Dedifferentiated amniotic fluid mesenchymal stem cell (primary cell): ENCODE measurements around the gene INTS4.
A peak's percentile ranks its signal among the peaks of the same experiment; 100 is the strongest.
"Not testable (repeated sequence)": the region's sequence is repeated elsewhere in the genome, so short reads cannot be mapped to it uniquely, and the experiment has no call there.

Experiments used
- DNase-seq: peaks from one replicate; pipeline ENCODE4 v3.0.0-alpha.2; 2016; ENCODE audit errors: extremely low spot score

Gene INTS4, protein sequence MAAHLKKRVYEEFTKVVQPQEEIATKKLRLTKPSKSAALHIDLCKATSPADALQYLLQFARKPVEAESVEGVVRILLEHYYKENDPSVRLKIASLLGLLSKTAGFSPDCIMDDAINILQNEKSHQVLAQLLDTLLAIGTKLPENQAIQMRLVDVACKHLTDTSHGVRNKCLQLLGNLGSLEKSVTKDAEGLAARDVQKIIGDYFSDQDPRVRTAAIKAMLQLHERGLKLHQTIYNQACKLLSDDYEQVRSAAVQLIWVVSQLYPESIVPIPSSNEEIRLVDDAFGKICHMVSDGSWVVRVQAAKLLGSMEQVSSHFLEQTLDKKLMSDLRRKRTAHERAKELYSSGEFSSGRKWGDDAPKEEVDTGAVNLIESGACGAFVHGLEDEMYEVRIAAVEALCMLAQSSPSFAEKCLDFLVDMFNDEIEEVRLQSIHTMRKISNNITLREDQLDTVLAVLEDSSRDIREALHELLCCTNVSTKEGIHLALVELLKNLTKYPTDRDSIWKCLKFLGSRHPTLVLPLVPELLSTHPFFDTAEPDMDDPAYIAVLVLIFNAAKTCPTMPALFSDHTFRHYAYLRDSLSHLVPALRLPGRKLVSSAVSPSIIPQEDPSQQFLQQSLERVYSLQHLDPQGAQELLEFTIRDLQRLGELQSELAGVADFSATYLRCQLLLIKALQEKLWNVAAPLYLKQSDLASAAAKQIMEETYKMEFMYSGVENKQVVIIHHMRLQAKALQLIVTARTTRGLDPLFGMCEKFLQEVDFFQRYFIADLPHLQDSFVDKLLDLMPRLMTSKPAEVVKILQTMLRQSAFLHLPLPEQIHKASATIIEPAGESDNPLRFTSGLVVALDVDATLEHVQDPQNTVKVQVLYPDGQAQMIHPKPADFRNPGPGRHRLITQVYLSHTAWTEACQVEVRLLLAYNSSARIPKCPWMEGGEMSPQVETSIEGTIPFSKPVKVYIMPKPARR

DNA sequence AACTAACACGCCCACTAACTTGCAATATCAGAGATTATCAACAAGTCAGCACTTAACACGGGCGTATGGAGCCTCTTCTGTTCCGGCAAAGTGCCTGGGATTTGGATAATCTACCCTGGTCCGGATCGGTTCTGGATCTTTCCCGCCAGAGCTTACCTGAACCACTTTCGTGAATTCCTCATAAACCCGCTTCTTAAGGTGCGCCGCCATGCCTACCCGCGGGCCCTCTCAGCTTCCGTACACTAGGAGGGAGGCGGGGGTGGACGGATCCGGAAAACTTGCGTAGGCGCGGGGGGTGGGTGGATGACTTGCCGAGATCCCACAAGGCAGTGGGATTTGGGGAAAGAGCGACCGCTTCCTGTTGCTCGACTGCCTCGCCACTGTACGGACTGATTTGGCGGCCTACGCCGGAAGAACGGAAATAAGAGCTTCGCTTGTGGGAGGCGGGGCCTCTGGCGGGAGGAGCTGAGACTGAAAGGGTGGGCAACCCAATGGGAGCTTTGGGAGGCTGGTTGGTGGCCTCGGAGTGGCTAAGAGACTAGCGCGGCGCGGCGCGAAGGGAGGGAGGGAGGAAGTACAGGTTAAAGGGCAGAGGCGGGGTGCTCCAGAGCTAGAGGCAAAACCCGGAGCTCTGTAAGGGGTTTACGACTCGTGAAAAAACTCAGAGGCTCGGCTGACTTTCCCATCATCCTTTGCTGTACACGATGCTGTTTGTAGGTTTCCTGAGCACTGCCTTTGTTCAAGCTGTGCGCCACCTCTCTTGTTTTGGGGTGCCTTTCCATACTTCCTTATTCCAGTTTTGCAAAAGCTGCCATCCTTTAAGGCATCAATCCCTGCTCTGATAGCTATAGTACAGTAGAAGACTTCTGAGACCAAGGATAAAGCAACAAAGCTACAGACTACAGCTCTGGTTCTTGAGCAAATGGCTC is at the start of gene INTS4:
Gene INTS4, minus strand, starts transcription at position 235 of the 929 bp plus-strand sequence. Its CDS starts 25 bp downstream, at position 210.
- peak; percentile 100 for DNase-seq

DNA sequence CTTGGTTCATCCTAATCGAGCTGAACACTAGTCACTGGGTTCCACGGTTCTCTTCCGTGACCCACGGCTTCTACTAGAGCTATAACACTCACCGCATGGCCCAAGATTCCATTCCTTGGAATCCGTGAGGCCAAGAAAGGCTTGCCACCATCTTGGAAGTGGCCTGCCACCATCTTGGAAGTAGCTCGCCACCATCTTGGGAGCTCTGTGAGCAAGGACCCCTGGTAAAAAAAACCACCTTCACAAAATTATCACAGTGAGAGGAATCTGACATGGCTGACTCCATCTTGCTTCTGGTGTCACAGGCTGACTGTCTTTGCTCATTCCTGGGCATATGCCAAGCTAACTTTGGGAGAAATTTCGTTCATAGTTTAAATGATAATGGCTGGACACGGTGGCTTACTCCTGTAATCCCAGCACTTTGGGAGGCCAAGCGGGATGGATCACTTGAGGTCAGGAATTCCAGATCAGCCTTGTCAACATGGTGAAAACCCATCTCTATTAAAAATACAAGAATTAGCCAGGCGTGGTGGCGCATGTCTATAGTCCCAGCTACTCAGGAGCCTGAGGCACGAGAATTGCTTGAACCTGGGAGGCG is 47.5 kb upstream of the INTS4 start:
- no peak for DNase-seq

- DNase-seq: not testable (repeated sequence)
These were observed 46.9 kb upstream of the INTS4 start for GRCh38 chr11:78041380-78041719.

DNA sequence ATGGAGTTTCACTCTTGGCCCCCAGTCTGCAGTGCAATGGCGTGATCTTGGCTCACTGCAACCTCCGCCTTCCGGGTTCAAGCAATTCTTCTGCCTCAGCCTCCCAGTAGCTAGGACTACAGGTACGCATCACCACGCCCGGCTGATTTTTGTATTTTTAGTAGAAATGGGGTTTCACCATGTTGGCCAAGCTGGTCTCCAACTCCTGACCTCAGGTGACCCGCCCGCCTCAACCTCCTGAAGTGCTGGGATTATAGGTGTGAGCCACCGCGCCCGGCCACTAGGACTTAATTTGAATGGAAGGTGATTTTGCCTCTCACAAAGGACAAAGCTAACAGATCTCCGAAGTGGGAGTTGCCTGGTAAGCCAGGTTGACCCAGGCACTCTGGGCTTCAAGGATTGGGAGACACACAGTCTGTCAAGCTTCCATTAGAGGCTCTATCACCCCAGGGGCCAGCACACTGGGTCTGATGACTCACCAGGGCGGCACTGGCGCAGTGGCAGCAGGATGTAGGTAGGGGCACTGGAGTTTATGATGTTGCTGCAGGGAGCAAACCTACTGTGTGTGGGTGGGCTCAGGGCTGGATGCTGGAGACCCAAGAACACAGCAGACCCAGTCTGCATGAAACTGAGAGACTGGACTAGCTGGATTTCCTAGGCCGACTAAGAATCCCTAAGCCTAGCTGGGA is 46.4 kb upstream of the INTS4 start:
- DNase-seq: no peak

DNA sequence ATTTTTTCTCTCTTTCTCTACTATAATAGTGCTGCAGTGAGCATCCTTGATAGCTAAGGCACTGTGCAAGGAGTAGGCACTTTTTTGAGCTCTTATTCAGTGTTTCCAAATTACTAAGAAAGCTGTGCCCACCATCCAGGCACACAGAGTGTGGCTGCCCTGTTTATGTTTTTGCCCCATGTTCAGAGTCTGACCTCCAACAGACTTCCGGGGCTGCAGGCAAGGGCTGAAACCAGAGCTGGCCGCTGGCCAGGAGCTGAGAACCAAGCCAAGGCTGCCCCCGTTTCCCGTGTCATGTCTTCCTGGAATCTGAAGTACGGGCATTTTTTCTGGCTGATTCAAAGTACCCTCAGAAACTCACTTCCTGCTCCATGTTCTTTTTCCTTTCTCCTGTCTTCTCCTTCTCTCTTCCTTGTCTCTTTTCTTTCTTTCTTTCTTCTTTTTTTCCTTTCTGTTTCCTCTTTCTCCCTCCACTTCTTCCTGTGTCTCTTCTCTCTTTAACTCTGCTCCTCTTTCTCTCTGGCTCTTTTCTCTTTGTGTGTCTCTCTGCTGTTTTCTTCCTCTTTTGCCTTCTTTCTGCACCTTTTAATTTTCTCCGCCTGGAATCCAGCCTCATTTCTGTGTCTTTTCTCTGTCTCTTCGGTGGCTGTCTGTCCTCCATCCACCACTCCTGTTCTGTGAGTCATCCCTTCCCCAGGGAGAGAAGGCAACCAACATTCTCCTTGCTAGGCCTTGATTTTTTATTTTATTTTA is 45.6 kb upstream of the INTS4 start:
- peak; percentile 60 for DNase-seq

DNA sequence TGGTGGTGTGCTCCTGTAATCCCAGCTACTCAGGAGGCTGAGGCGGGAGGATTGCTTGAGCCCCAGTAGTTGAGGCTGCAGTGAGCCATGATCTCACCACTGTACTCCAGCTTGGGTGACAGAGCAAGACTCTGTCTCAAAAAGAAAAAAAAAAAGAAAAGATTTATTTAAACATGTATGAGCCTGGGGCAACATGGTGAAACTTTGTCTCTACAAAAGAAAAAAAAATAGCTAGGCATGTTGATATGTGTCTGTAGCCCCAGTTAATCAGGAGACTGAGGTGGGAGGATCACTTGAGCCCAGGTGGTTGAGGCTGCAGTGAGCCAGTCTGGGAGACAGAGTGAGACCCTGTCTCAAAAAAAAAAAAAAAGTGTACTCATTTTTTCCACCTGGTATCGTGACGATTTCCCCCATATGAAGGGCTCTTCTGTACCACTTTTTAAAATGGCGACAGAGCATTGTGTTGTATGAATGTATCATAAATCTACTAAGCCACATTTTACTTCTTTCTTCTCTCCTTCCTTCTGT is 45.0 kb upstream of the INTS4 start:
- DNase-seq: no peak

GRCh38 chr11:78038697-78039313 is 44.3 kb upstream of the INTS4 start:
- no peak for DNase-seq

DNA sequence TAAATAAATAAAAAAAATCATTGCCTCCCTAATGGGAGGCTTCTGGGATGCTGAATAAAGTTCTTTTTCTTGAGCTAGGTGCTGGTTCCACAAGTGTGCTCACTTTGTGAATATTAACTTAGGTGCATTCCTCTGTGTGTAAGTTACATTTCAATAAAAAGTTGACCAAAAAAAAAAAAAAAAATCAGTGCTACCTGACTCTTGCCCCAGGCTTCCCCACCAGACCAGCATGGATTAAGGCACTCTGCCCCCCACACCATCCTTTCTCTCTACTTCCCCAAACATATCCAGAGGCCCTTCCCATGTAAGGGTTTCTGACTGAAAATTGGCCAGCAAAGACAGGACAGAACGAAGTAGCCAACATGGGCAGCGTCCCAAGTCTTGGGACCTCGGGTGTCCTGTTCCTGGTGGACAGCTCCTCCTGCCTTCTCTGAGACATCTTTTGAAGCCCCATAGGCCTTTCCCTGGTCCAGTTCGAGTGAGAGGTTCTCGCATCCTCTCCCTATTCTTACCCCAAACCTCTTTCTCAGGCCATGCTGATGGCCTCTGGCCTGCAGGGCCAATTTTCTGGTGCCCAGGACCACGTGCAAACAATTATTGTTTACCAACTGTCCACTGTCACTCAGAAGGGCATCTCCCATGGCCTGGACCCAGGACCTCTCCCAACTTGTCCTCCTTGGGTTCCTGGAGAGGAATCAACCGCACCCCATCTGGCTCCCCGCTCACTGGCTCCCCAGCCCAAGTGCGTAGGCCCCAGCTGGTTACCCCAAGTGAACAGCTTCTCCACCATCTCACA is 43.6 kb upstream of the INTS4 start:
- DNase-seq: no peak

DNA sequence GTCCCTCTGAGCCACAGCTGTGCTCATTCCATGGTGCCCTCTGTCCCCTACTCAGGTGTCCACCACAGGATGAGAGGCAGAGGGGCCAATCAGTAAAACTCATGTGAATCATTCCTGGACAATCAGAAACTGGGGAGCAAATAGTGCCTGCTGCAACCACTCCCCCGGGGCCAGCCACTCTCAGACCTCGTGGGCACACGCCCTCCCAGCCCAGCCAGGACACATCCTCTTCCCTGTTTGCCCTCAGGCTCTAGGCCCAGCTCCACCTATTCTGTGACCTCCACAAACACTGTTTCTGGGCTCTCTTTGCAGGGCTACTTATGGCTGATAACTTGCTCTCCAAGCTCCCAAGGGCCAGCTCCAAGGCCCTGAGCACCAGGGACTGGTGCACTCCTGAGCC is 42.6 kb upstream of the INTS4 start:
- no peak for DNase-seq

GRCh38 chr11:78036313-78036712 is 41.8 kb upstream of the INTS4 start:
- DNase-seq: no peak

GRCh38 chr11:78034623-78035022 is 40.2 kb upstream of the INTS4 start:
- DNase-seq: no peak

DNA sequence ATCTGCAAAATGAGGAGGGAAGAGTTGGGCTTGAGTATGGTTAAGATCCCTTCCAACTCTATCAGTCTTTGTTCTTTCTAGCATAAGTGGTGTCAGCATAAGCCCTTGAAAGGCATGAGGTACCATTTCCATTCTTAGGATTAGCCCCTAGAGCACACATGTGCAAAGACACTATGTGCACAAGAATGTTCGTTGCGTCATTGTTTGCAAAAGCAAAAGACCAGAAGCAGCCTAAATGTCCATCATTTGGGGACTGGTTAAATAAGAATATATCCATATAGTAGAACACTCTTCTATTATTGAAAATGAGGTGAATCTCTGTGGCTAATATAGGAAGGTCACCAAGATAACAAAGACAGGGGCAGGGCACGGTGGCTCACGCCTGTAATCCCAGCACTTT is 38.6 kb upstream of the INTS4 start:
- no peak for DNase-seq

- DNase-seq: no peak
These were observed 37.6 kb upstream of the INTS4 start for GRCh38 chr11:78032090-78032489.

GRCh38 chr11:78031629-78032028 is 37.2 kb upstream of the INTS4 start:
- DNase-seq: no peak

- peak; percentile 47 for DNase-seq
These were observed 36.2 kb upstream of the INTS4 start for GRCh38 chr11:78030429-78031325.

GRCh38 chr11:78028423-78028822 is 34.0 kb upstream of the INTS4 start:
- DNase-seq: not testable (repeated sequence)

GRCh38 chr11:78027759-78028158 is 33.3 kb upstream of the INTS4 start:
- no peak for DNase-seq
